Activated CD4-positive, alpha-beta T cell treated with anti-CD3 and anti-CD28 coated beads for 24 hours (primary cell): ENCODE measurements around the gene SLC16A8.
"Not testable (repeated sequence)": the region's sequence is repeated elsewhere in the genome, so short reads cannot be mapped to it uniquely, and the experiment has no call there.

ENCODE experiments used
- DNase-seq, 2 donors: peaks; one replicate each; pipeline ENCODE4 v3.0.0-alpha.2; 2020; ENCODE audit warnings: low read depth in 2 of 2

Gene SLC16A8

GRCh38 chr22:38083931-38084631 is at the start of gene SLC16A8:
Gene SLC16A8 (minus strand): TSS chr22:38084184. CDS start chr22:38082873, 1,311 bp downstream.
- no peak for DNase-seq

GRCh38 chr22:38133331-38133730 is 49.3 kb upstream of the SLC16A8 start:
- no peak for DNase-seq

- DNase-seq: no peak
These were observed 48.8 kb upstream of the SLC16A8 start for GRCh38 chr22:38132794-38133193.

GRCh38 chr22:38132136-38132535 is 48.2 kb upstream of the SLC16A8 start:
- DNase-seq: no peak

GRCh38 chr22:38131399-38131798 is 47.4 kb upstream of the SLC16A8 start:
- no peak for DNase-seq

- DNase-seq: no peak
These were observed 45.9 kb upstream of the SLC16A8 start for GRCh38 chr22:38129856-38130255.

- no peak for DNase-seq
These were observed 45.0 kb upstream of the SLC16A8 start for GRCh38 chr22:38129021-38129420.

GRCh38 chr22:38127869-38128268 is 43.9 kb upstream of the SLC16A8 start:
- DNase-seq: no peak

GRCh38 chr22:38126928-38127668 is 43.1 kb upstream of the SLC16A8 start:
- no peak for DNase-seq

- no peak for DNase-seq
These were observed 41.8 kb upstream of the SLC16A8 start for GRCh38 chr22:38125751-38126201.

GRCh38 chr22:38125038-38125610 is 41.1 kb upstream of the SLC16A8 start:
- DNase-seq: no peak

- no peak for DNase-seq
These were observed 40.4 kb upstream of the SLC16A8 start for GRCh38 chr22:38124236-38124974.

GRCh38 chr22:38122616-38123015 is 38.6 kb upstream of the SLC16A8 start:
- DNase-seq: no peak

GRCh38 chr22:38120359-38121110 is 36.6 kb upstream of the SLC16A8 start:
- no peak for DNase-seq

GRCh38 chr22:38118747-38119146 is 34.8 kb upstream of the SLC16A8 start:
- DNase-seq: not testable (repeated sequence)

- DNase-seq: no peak
These were observed 34.2 kb upstream of the SLC16A8 start for GRCh38 chr22:38118182-38118581.

- DNase-seq: not testable (repeated sequence)
These were observed 33.6 kb upstream of the SLC16A8 start for GRCh38 chr22:38117556-38117955.

GRCh38 chr22:38115423-38116205 is 31.6 kb upstream of the SLC16A8 start:
- DNase-seq: no peak

- DNase-seq: peak; percentile 72 to 80
These were observed 30.8 kb upstream of the SLC16A8 start for GRCh38 chr22:38114484-38115398.
